WTC11 (cell line): Measurements from ENCODE around the gene GPC5.

ENCODE experiments used
- GRHL2 ChIP-seq: fragments of 250-450 bp; sonication (Bioruptor Pico); IDR thresholded peaks from 2 replicates; pipeline ENCODE4 v1.8.0; 2022; ENCODE audit warnings: mild to moderate bottlenecking, moderate library complexity; ENCODE audit not compliant: insufficient replicate concordance, severe bottlenecking
- TCF7 ChIP-seq: sonication (generic); formaldehyde crosslinking; IDR thresholded peaks from 2 replicates; pipeline ENCODE4 v1.8.0; 2022; ENCODE audit warnings: mild to moderate bottlenecking, low read depth, missing genetic modification reagents, moderate library complexity
- ZNF232 ChIP-seq: sonication (generic); formaldehyde crosslinking; IDR thresholded peaks from 2 replicates; pipeline ENCODE4 v1.8.0; 2022; ENCODE audit warnings: mild to moderate bottlenecking, missing genetic modification reagents
- TF ChIP-seq, protein P1 (sequence below): sonication (generic); formaldehyde crosslinking; IDR thresholded peaks from 2 replicates; pipeline ENCODE4 v1.8.1; 2022; ENCODE audit warnings: mild to moderate bottlenecking, moderate library complexity, missing genetic modification reagents
- TF ChIP-seq, protein P2 (sequence below): sonication (generic); formaldehyde crosslinking; IDR thresholded peaks from 2 replicates; pipeline ENCODE4 v1.8.1; 2022; ENCODE audit warnings: low read depth, missing genetic modification reagents, borderline replicate concordance

DNA sequence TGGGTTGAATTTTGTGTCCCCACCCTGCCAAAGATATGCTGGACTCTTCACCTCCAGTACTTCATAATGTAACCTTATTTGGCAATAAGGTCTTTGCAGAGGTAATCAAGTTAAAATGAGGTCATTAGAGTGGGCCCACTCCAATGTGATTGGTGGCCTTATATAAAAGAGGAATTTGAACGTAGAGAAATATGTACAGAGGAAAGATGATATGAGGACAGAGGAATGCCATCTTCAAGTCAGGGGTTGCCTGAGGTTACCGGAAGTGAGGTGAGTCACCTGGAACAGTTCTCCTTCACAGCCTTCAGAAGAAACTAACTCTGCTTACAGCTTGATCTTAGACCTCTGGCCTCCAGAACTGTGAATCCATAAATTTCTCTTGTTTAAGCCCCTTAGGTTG is 69.9 kb downstream of the GPC5 start:
- TF ChIP-seq ZNF232 (no peak), GRHL2 (CRISPR knock-in tag) (no peak), TCF7 (CRISPR knock-in tag) (no peak)
- TF ChIP-seq, protein P1, sequence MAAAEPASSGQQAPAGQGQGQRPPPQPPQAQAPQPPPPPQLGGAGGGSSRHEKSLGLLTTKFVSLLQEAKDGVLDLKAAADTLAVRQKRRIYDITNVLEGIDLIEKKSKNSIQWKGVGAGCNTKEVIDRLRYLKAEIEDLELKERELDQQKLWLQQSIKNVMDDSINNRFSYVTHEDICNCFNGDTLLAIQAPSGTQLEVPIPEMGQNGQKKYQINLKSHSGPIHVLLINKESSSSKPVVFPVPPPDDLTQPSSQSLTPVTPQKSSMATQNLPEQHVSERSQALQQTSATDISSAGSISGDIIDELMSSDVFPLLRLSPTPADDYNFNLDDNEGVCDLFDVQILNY, result no peak
- TF ChIP-seq, protein P2, sequence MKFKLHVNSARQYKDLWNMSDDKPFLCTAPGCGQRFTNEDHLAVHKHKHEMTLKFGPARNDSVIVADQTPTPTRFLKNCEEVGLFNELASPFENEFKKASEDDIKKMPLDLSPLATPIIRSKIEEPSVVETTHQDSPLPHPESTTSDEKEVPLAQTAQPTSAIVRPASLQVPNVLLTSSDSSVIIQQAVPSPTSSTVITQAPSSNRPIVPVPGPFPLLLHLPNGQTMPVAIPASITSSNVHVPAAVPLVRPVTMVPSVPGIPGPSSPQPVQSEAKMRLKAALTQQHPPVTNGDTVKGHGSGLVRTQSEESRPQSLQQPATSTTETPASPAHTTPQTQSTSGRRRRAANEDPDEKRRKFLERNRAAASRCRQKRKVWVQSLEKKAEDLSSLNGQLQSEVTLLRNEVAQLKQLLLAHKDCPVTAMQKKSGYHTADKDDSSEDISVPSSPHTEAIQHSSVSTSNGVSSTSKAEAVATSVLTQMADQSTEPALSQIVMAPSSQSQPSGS (CRISPR knock-in tag), result no peak
